HL-60 (cell line): ENCODE results near the gene ZSCAN1.

Experiments used
- DNase-seq, 2 experiments: peaks; one replicate each; pipeline ENCODE4 v3.0.0-alpha.2; 2010 to 2020; ENCODE audit warnings: low read depth in 1 of 2, low spot score in 1 of 2
- H3K27ac ChIP-seq: fragments of 250-450 bp; sonication (Bioruptor Pico); replicated peaks from 2 replicates; pipeline ENCODE4 v1.5.1; 2020; ENCODE audit warnings: mild to moderate bottlenecking, moderate library complexity
- H3K27me3 ChIP-seq: fragments of 250-450 bp; sonication (Bioruptor Pico); 2 replicates; pipeline ENCODE4 v1.5.1; 2021; ENCODE audit warnings: mild to moderate bottlenecking, moderate library complexity; ENCODE audit not compliant: insufficient read depth, poor library complexity, severe bottlenecking
- H3K4me3 ChIP-seq: replicated peaks from 2 replicates; pipeline ENCODE4 v1.5.1; 2011; ENCODE audit warnings: mild to moderate bottlenecking, control low read depth, low read length; ENCODE audit not compliant: insufficient read depth
- GABPA ChIP-seq: IDR thresholded peaks from 2 replicates; pipeline ENCODE4 v1.6.1; 2012; ENCODE audit warnings: low read depth
- POLR2AphosphoS5 ChIP-seq: IDR thresholded peaks from 2 replicates; pipeline ENCODE4 v1.6.1; 2012; ENCODE audit warnings: low read depth
- SPI1 ChIP-seq: IDR thresholded peaks from 2 replicates; pipeline ENCODE4 v1.6.1; 2012; ENCODE audit warnings: low read depth, mild to moderate bottlenecking, borderline replicate concordance
- TF ChIP-seq, protein P1 (sequence below): IDR thresholded peaks from 2 replicates; pipeline ENCODE4 v1.6.1; 2012; ENCODE audit warnings: low read depth; ENCODE audit not compliant: insufficient replicate concordance
- TF ChIP-seq, protein P2 (sequence below): IDR thresholded peaks from one replicate; pipeline ENCODE4 v1.5.1; 2011; ENCODE audit warnings: low read length, control low read depth, inconsistent platforms; ENCODE audit not compliant: insufficient read depth

ZSCAN1 gene

DNA sequence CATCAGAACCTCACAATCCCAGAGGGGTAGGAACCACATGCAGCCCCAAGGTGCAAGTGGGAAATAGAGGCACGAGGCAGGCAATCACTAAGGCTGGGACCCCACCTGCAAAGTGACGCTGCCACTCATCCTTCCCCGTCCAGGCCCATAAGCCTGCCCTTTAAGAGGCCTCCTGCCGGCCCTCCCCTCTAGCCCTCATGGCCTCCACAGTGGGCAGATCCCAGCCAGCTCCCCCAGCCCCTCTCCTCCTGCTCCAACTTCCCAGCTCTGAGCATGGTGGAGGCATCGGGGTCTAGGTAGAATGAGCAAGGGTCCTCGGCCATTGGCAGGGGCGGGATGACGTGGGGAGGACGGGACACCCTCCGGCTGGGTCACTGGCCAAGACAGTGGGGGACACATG, 61.5 kb downstream of the ZSCAN1 start:
- no peak for DNase-seq
- Histone ChIP-seq H3K27me3 (no peaks in the 10 kb centered on the region), H3K27ac (no peak overlapping the region), H3K4me3 (no peak overlapping the region)
- TF ChIP-seq, protein P1, sequence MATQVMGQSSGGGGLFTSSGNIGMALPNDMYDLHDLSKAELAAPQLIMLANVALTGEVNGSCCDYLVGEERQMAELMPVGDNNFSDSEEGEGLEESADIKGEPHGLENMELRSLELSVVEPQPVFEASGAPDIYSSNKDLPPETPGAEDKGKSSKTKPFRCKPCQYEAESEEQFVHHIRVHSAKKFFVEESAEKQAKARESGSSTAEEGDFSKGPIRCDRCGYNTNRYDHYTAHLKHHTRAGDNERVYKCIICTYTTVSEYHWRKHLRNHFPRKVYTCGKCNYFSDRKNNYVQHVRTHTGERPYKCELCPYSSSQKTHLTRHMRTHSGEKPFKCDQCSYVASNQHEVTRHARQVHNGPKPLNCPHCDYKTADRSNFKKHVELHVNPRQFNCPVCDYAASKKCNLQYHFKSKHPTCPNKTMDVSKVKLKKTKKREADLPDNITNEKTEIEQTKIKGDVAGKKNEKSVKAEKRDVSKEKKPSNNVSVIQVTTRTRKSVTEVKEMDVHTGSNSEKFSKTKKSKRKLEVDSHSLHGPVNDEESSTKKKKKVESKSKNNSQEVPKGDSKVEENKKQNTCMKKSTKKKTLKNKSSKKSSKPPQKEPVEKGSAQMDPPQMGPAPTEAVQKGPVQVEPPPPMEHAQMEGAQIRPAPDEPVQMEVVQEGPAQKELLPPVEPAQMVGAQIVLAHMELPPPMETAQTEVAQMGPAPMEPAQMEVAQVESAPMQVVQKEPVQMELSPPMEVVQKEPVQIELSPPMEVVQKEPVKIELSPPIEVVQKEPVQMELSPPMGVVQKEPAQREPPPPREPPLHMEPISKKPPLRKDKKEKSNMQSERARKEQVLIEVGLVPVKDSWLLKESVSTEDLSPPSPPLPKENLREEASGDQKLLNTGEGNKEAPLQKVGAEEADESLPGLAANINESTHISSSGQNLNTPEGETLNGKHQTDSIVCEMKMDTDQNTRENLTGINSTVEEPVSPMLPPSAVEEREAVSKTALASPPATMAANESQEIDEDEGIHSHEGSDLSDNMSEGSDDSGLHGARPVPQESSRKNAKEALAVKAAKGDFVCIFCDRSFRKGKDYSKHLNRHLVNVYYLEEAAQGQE = no peak
- TF ChIP-seq POLR2AphosphoS5 (no peak), GABPA (no peak), SPI1 (no peak)
- TF ChIP-seq, protein P2, sequence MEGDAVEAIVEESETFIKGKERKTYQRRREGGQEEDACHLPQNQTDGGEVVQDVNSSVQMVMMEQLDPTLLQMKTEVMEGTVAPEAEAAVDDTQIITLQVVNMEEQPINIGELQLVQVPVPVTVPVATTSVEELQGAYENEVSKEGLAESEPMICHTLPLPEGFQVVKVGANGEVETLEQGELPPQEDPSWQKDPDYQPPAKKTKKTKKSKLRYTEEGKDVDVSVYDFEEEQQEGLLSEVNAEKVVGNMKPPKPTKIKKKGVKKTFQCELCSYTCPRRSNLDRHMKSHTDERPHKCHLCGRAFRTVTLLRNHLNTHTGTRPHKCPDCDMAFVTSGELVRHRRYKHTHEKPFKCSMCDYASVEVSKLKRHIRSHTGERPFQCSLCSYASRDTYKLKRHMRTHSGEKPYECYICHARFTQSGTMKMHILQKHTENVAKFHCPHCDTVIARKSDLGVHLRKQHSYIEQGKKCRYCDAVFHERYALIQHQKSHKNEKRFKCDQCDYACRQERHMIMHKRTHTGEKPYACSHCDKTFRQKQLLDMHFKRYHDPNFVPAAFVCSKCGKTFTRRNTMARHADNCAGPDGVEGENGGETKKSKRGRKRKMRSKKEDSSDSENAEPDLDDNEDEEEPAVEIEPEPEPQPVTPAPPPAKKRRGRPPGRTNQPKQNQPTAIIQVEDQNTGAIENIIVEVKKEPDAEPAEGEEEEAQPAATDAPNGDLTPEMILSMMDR = no peak

DNA sequence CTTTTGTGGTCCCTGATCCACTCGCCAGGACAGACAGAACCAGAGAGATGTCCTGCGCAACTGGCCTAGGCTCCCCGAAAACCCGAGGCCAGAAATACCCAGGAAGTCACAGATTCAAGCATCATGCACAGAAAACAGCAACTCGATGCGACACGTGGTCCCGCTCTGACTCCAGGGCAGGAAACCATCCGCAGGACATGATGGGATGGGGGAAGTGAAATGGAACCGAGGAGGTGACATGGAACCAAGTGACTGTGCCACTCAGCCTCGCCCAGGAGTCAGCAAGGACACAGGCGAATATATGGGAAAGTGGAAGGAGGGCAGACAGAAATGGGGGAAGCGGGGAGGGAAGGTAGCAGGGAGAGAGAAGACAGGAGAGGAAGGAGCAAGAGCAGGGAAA, 63.1 kb downstream of the ZSCAN1 start:
- Histone ChIP-seq H3K27me3 (no peaks in the 10 kb centered on the region), H3K4me3 (no peak overlapping the region), H3K27ac (no peak overlapping the region)
- DNase-seq = no peak
- TF ChIP-seq GABPA (no peak), SPI1 (no peak), POLR2AphosphoS5 (no peak)
- TF ChIP-seq, protein P2 = no peak
- TF ChIP-seq, protein P1 = no peak

DNA sequence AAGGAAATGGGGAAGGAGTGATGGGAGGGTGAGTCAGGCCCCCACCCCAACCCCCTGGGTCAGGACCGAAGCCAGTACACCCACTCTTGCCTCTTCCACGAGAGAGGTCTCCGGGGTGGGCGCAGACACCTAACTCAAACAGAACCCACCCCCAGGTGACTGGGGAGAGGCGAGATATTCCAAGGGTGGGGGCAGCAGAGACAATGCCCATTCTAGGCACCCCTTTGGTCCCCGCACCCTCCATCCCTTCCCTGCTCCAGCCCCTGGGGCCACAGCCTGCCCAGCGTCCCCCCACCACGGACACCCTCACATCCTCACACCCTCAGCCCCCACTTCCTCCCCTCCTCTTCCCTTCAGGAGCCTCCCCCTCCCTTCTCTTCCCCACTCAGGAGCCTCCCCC, 63.5 kb downstream of the ZSCAN1 start:
- TF ChIP-seq, protein P1 = no peak
- TF ChIP-seq POLR2AphosphoS5 (no peak), SPI1 (no peak)
- TF ChIP-seq, protein P2 = no peak
- no peak for DNase-seq
- Histone ChIP-seq H3K27me3 (no peaks in the 10 kb centered on the region), H3K4me3 (peak overlapping the region; percentile 63), H3K27ac (no peak overlapping the region)
